HEK293 (cell line): ENCODE results near the gene FAM237B.

Source experiments
- CTCF ChIA-PET: fragments of 350-600 bp; formaldehyde crosslinking; extraction: SDS; loops from one replicate; lab custom pipeline; 2021; ENCODE audit warnings: antibody characterized with exemption; lab: Yijun Ruan, JAX
- POLR2A ChIA-PET: fragments of 300-600 bp; formaldehyde crosslinking; extraction: SDS; loops from one replicate; lab custom pipeline; 2020; ENCODE audit warnings: antibody characterized with exemption, inconsistent platforms; lab: Yijun Ruan, JAX
- H3K27ac ChIP-seq: fragments of 200-500 bp; sonication (Bioruptor generic); 2 replicates; pipeline ENCODE4 v1.5.1; 2014; ENCODE audit warnings: low read depth, low read length, control low read depth, inconsistent platforms; ENCODE audit errors: extremely low read depth
- H3K36me3 ChIP-seq, 2 experiments: fragments of 200-500 bp in 1 of 2; sonication (Bioruptor generic) in 1 of 2; 1 replicate in 1 of 2; 2 replicates in 1 of 2; pipeline ENCODE4 v1.5.1; 2014 to 2017; ENCODE audit warnings: inconsistent platforms in 2 of 2, low read length in 2 of 2; ENCODE audit not compliant: control insufficient read depth in 2 of 2, insufficient read depth in 1 of 2
- H3K4me1 ChIP-seq: fragments of 200-500 bp; sonication (Bioruptor generic); 2 replicates; pipeline ENCODE4 v1.5.1; 2014; ENCODE audit warnings: mild to moderate bottlenecking, low read length, inconsistent platforms; ENCODE audit not compliant: control insufficient read depth, insufficient read depth
- H3K4me3 ChIP-seq: 2 replicates; pipeline ENCODE4 v1.5.1; 2011; ENCODE audit warnings: low read depth, mild to moderate bottlenecking, control low read depth, low read length, moderate library complexity
- H3K9me3 ChIP-seq: fragments of 200-500 bp; sonication (Bioruptor generic); 2 replicates; pipeline ENCODE4 v1.5.1; 2014; ENCODE audit warnings: low read depth, low read length, inconsistent platforms; ENCODE audit not compliant: control insufficient read depth, insufficient read depth
- GLIS2 ChIP-seq: fragments of 450-650 bp; formaldehyde crosslinking; IDR thresholded peaks from 2 replicates; pipeline ENCODE4 v1.5.1; 2016; ENCODE audit warnings: missing biosample characterization, missing genetic modification characterization
- OVOL3 ChIP-seq: fragments of 450-650 bp; formaldehyde crosslinking; IDR thresholded peaks from 2 replicates; pipeline ENCODE4 v1.5.1; 2016; ENCODE audit warnings: missing biosample characterization, missing genetic modification characterization
- RBAK ChIP-seq: fragments of 450-650 bp; formaldehyde crosslinking; IDR thresholded peaks from 2 replicates; pipeline ENCODE4 v1.5.1; 2016; ENCODE audit warnings: missing biosample characterization, missing genetic modification characterization
- SCRT1 ChIP-seq: fragments of 450-650 bp; formaldehyde crosslinking; IDR thresholded peaks from 2 replicates; pipeline ENCODE4 v1.5.1; 2016; ENCODE audit warnings: missing biosample characterization, missing genetic modification characterization, borderline replicate concordance
- ZBTB48 ChIP-seq: fragments of 450-650 bp; formaldehyde crosslinking; IDR thresholded peaks from 2 replicates; pipeline ENCODE4 v1.5.1; 2016; ENCODE audit warnings: missing biosample characterization, missing genetic modification characterization
- ZNF133 ChIP-seq: fragments of 450-650 bp; formaldehyde crosslinking; IDR thresholded peaks from 2 replicates; pipeline ENCODE4 v1.5.1; 2016; ENCODE audit warnings: missing biosample characterization, missing genetic modification characterization
- ZNF140 ChIP-seq: fragments of 450-650 bp; formaldehyde crosslinking; IDR thresholded peaks from 2 replicates; pipeline ENCODE4 v1.5.1; 2016; ENCODE audit warnings: missing biosample characterization, missing genetic modification characterization
- ZNF175 ChIP-seq: fragments of 450-650 bp; formaldehyde crosslinking; IDR thresholded peaks from 2 replicates; pipeline ENCODE4 v1.5.1; 2016; ENCODE audit warnings: missing biosample characterization, missing genetic modification characterization
- ZNF2 ChIP-seq: fragments of 450-650 bp; formaldehyde crosslinking; IDR thresholded peaks from 2 replicates; pipeline ENCODE4 v1.5.1; 2016; ENCODE audit warnings: missing biosample characterization, missing genetic modification characterization
- ZNF221 ChIP-seq: fragments of 450-650 bp; formaldehyde crosslinking; IDR thresholded peaks from 2 replicates; pipeline ENCODE4 v1.5.1; 2017; ENCODE audit warnings: missing biosample characterization, missing genetic modification characterization, borderline replicate concordance
- ZNF23 ChIP-seq: fragments of 450-650 bp; formaldehyde crosslinking; IDR thresholded peaks from 2 replicates; pipeline ENCODE4 v1.5.1; 2016; ENCODE audit warnings: missing biosample characterization, missing genetic modification characterization, borderline replicate concordance
- ZNF239 ChIP-seq: fragments of 450-650 bp; formaldehyde crosslinking; IDR thresholded peaks from 2 replicates; pipeline ENCODE4 v1.5.1; 2016; ENCODE audit warnings: missing biosample characterization, missing genetic modification characterization
- ZNF26 ChIP-seq: fragments of 450-650 bp; formaldehyde crosslinking; IDR thresholded peaks from 2 replicates; pipeline ENCODE4 v1.5.1; 2016; ENCODE audit warnings: missing biosample characterization, missing genetic modification characterization
- ZNF311 ChIP-seq: fragments of 450-650 bp; formaldehyde crosslinking; IDR thresholded peaks from 2 replicates; pipeline ENCODE4 v1.5.1; 2017; ENCODE audit warnings: missing biosample characterization, missing genetic modification characterization, borderline replicate concordance
- ZNF37A ChIP-seq: fragments of 450-650 bp; IDR thresholded peaks from 2 replicates; pipeline ENCODE4 v1.5.1; 2018; ENCODE audit warnings: missing biosample characterization, missing genetic modification characterization
- ZNF394 ChIP-seq: fragments of 450-650 bp; formaldehyde crosslinking; IDR thresholded peaks from 2 replicates; pipeline ENCODE4 v1.5.1; 2016; ENCODE audit warnings: missing biosample characterization, missing genetic modification characterization, mild to moderate bottlenecking, moderate library complexity, borderline replicate concordance
- ZNF548 ChIP-seq: fragments of 450-650 bp; formaldehyde crosslinking; IDR thresholded peaks from 2 replicates; pipeline ENCODE4 v1.5.1; 2016; ENCODE audit warnings: missing biosample characterization, missing genetic modification characterization
- ZNF585B ChIP-seq: fragments of 450-650 bp; formaldehyde crosslinking; IDR thresholded peaks from 2 replicates; pipeline ENCODE4 v1.5.1; 2016; ENCODE audit warnings: missing biosample characterization, missing genetic modification characterization
- ZNF623 ChIP-seq: fragments of 450-650 bp; formaldehyde crosslinking; IDR thresholded peaks from 2 replicates; pipeline ENCODE4 v1.5.1; 2016; ENCODE audit warnings: missing biosample characterization, missing genetic modification characterization
- ZNF639 ChIP-seq: fragments of 450-650 bp; formaldehyde crosslinking; IDR thresholded peaks from 2 replicates; pipeline ENCODE4 v1.5.1; 2016; ENCODE audit warnings: missing biosample characterization, missing genetic modification characterization
- ZNF654 ChIP-seq: fragments of 450-650 bp; formaldehyde crosslinking; IDR thresholded peaks from 2 replicates; pipeline ENCODE4 v1.5.1; 2016; ENCODE audit warnings: low read depth, missing biosample characterization, missing genetic modification characterization
- ZNF664 ChIP-seq: fragments of 450-650 bp; formaldehyde crosslinking; IDR thresholded peaks from 2 replicates; pipeline ENCODE4 v1.5.1; 2016; ENCODE audit warnings: missing biosample characterization, missing genetic modification characterization
- ZNF707 ChIP-seq: fragments of 450-650 bp; formaldehyde crosslinking; IDR thresholded peaks from 2 replicates; pipeline ENCODE4 v1.5.1; 2016; ENCODE audit warnings: missing biosample characterization, missing genetic modification characterization
- ZNF777 ChIP-seq: fragments of 450-650 bp; formaldehyde crosslinking; IDR thresholded peaks from 2 replicates; pipeline ENCODE4 v1.5.1; 2017; ENCODE audit warnings: missing biosample characterization, missing genetic modification characterization, borderline replicate concordance
- ZNF785 ChIP-seq: fragments of 450-650 bp; formaldehyde crosslinking; IDR thresholded peaks from 2 replicates; pipeline ENCODE4 v1.5.1; 2016; ENCODE audit warnings: missing biosample characterization, missing genetic modification characterization
- ZNF791 ChIP-seq: fragments of 450-650 bp; formaldehyde crosslinking; IDR thresholded peaks from 2 replicates; pipeline ENCODE4 v1.5.1; 2016; ENCODE audit warnings: missing biosample characterization, missing genetic modification characterization
- ZNF837 ChIP-seq: fragments of 450-650 bp; formaldehyde crosslinking; IDR thresholded peaks from 2 replicates; pipeline ENCODE4 v1.5.1; 2016; ENCODE audit warnings: missing biosample characterization, missing genetic modification characterization
- ZXDB ChIP-seq: fragments of 450-650 bp; formaldehyde crosslinking; IDR thresholded peaks from 2 replicates; pipeline ENCODE4 v1.5.1; 2016; ENCODE audit warnings: missing biosample characterization, missing genetic modification characterization

FAM237B gene

GRCh38 chr7:90298145-90299038 is 22.7 kb downstream of the FAM237B start:
- Histone ChIP-seq H3K36me3 (no peaks in the 10 kb centered on the region), H3K4me1 (no peaks in the 10 kb centered on the region), H3K4me3 (no peak overlapping the region), H3K9me3 (no peaks in the 10 kb centered on the region), H3K27ac (no peak overlapping the region)
- POLR2A ChIA-PET: no interaction called here
- no peak for TF ChIP-seq ZNF311 (tag by site-specific recombination)
- no peak for TF ChIP-seq ZNF23 (tag by site-specific recombination)
- peak; percentile 20 for TF ChIP-seq ZNF654 (tag by site-specific recombination)
- TF ChIP-seq ZNF791: no peak
- no peak for TF ChIP-seq ZNF37A (tag by site-specific recombination)
- TF ChIP-seq SCRT1 (tag by site-specific recombination): no peak
- CTCF ChIA-PET: interaction anchor here (0.8 to 1.4 kb wide), 7 partner anchors 14 to 144 kb away, joined by 3 to 5 read pairs (median 4); partner anchors contain the start of gene STEAP1

GRCh38 chr7:90290244-90291113 is 30.6 kb downstream of the FAM237B start:
- H3K4me3 ChIP-seq: no peak overlapping the region
- H3K9me3 ChIP-seq: no peaks in the 10 kb centered on the region
- POLR2A ChIA-PET: no interaction called here
- H3K4me1 ChIP-seq: no peaks in the 10 kb centered on the region
- no peak overlapping the region for H3K27ac ChIP-seq
- CTCF ChIA-PET: no interaction called here
- no peak for TF ChIP-seq GLIS2 (tag by site-specific recombination)
- no peak for TF ChIP-seq ZNF664 (tag by site-specific recombination)
- TF ChIP-seq ZNF639 (tag by site-specific recombination): no peak
- no peak for TF ChIP-seq ZBTB48
- TF ChIP-seq ZNF623 (tag by site-specific recombination): no peak
- no peak for TF ChIP-seq ZNF585B (tag by site-specific recombination)
- no peak for TF ChIP-seq ZXDB (tag by site-specific recombination)
- no peak for TF ChIP-seq ZNF133
- TF ChIP-seq RBAK: no peak
- no peak for TF ChIP-seq OVOL3
- TF ChIP-seq ZNF394: no peak
- TF ChIP-seq ZNF2: no peak
- TF ChIP-seq ZNF548 (tag by site-specific recombination): no peak
- TF ChIP-seq ZNF221 (tag by site-specific recombination): no peak
- no peak for TF ChIP-seq ZNF785 (tag by site-specific recombination)
- no peaks in the 10 kb centered on the region for H3K36me3 ChIP-seq

- Histone ChIP-seq H3K36me3 (no peaks in the 10 kb centered on the region), H3K27ac (no peak overlapping the region), H3K9me3 (no peaks in the 10 kb centered on the region), H3K4me1 (no peaks in the 10 kb centered on the region), H3K4me3 (no peak overlapping the region)
- TF ChIP-seq ZNF777 (tag by site-specific recombination) (no peak), ZNF837 (tag by site-specific recombination) (no peak), ZNF239 (tag by site-specific recombination) (no peak), ZNF707 (tag by site-specific recombination) (no peak), ZNF785 (tag by site-specific recombination) (no peak), ZNF175 (tag by site-specific recombination) (no peak), ZNF791 (no peak), ZXDB (tag by site-specific recombination) (no peak), ZNF26 (tag by site-specific recombination) (no peak), ZNF140 (tag by site-specific recombination) (no peak)
- POLR2A ChIA-PET: no interaction called here
- CTCF ChIA-PET: no interaction called here
Observed at GRCh38 chr7:90288154-90288553, 33.0 kb downstream of the FAM237B start.
